Islet precursor cell (in vitro differentiated cells): ENCODE results near the gene VPS39.

ENCODE experiments used
- DNase-seq: peaks from one replicate; pipeline ENCODE4 v3.0.0-alpha.2; 2018

Gene VPS39

GRCh38 chr15:42128476-42128875, 79.6 kb downstream of the VPS39 start:
- DNase-seq, result no peak

- DNase-seq, result no peak
Observed at GRCh38 chr15:42123546-42123945, 84.6 kb downstream of the VPS39 start.

- DNase-seq, result no peak
Observed at GRCh38 chr15:42121682-42122081, 86.4 kb downstream of the VPS39 start.

GRCh38 chr15:42121021-42121420, 87.1 kb downstream of the VPS39 start:
- DNase-seq, result no peak

GRCh38 chr15:42120285-42120684, 87.8 kb downstream of the VPS39 start:
- no peak for DNase-seq

- no peak for DNase-seq
Observed at GRCh38 chr15:42119446-42119760, 88.7 kb downstream of the VPS39 start.

- no peak for DNase-seq
Observed at GRCh38 chr15:42118650-42119445, 89.3 kb downstream of the VPS39 start.

GRCh38 chr15:42111924-42112323, 96.2 kb downstream of the VPS39 start:
- no peak for DNase-seq

GRCh38 chr15:42110367-42110766, 97.7 kb downstream of the VPS39 start:
- DNase-seq, result no peak

- DNase-seq, result no peak
Observed at GRCh38 chr15:42108806-42109205, 99.3 kb downstream of the VPS39 start.
